SK-N-SH treated with all-trans-retinoic acid at 6 μM for 48 hours (cell line): ENCODE results near the gene EHD2.
"Not testable (repeated sequence)": the region's sequence is repeated elsewhere in the genome, so short reads cannot be mapped to it uniquely, and the experiment has no call there.

Experiments used
- ATAC-seq: fragments of 200-7000 bp; cut with Tn5 transposase; 3 replicates; pipeline ENCODE4 v1.9.1; 2020; ENCODE audit warnings: mild to moderate bottlenecking, moderate library complexity
- ARNTL ChIP-seq: fragments of 450-650 bp; formaldehyde crosslinking; IDR thresholded peaks from 2 replicates; pipeline ENCODE4 v1.5.0; 2020; ENCODE audit warnings: low read depth, mild to moderate bottlenecking, moderate library complexity, borderline replicate concordance
- BACH2 ChIP-seq: fragments of 250-450 bp; sonication (Bioruptor Pico); IDR thresholded peaks from 2 replicates; pipeline ENCODE4 v1.9.0; 2021; ENCODE audit warnings: mild to moderate bottlenecking, borderline replicate concordance
- CREB5 ChIP-seq: fragments of 250-450 bp; sonication (Bioruptor Pico); IDR thresholded peaks from 2 replicates; pipeline ENCODE4 v1.5.1; 2020; ENCODE audit warnings: low read depth, mild to moderate bottlenecking, moderate library complexity
- CSDC2 ChIP-seq: fragments of 250-450 bp; sonication (Bioruptor Pico); IDR thresholded peaks from 2 replicates; pipeline ENCODE4 v1.5.0; 2020; ENCODE audit warnings: mild to moderate bottlenecking, moderate library complexity
- CSRNP3 ChIP-seq: fragments of 250-450 bp; sonication (Bioruptor Pico); IDR thresholded peaks from 2 replicates; pipeline ENCODE4 v1.5.1; 2021; ENCODE audit warnings: mild to moderate bottlenecking, moderate library complexity
- ESRRG ChIP-seq: fragments of 250-450 bp; sonication (Bioruptor Pico); IDR thresholded peaks from 2 replicates; pipeline ENCODE4 v1.6.1; 2021; ENCODE audit warnings: mild to moderate bottlenecking
- GLIS3 ChIP-seq: fragments of 250-450 bp; sonication (Bioruptor Pico); IDR thresholded peaks from 2 replicates; pipeline ENCODE4 v1.5.0; 2020; ENCODE audit warnings: mild to moderate bottlenecking, moderate library complexity
- OSR1 ChIP-seq: fragments of 250-450 bp; sonication (Bioruptor Pico); IDR thresholded peaks from 2 replicates; pipeline ENCODE4 v1.8.0; 2022; ENCODE audit warnings: moderate library complexity, mild to moderate bottlenecking, inconsistent platforms
- PATZ1 ChIP-seq: fragments of 250-450 bp; sonication (Bioruptor Pico); IDR thresholded peaks from 2 replicates; pipeline ENCODE4 v1.8.0; 2020; ENCODE audit warnings: mild to moderate bottlenecking, moderate library complexity, borderline replicate concordance
- PPARA ChIP-seq: fragments of 250-450 bp; sonication (Bioruptor Pico); IDR thresholded peaks from 2 replicates; pipeline ENCODE4 v1.5.0; 2020; ENCODE audit warnings: mild to moderate bottlenecking, borderline replicate concordance
- RARB ChIP-seq: fragments of 250-450 bp; sonication (Bioruptor Pico); IDR thresholded peaks from 2 replicates; pipeline ENCODE4 v1.8.0; 2021; ENCODE audit warnings: mild to moderate bottlenecking, moderate library complexity
- SNAI2 ChIP-seq: fragments of 250-450 bp; sonication (Bioruptor Pico); IDR thresholded peaks from 2 replicates; pipeline ENCODE4 v1.5.0; 2020; ENCODE audit warnings: mild to moderate bottlenecking, moderate library complexity
- TCF4 ChIP-seq: fragments of 250-450 bp; sonication (Bioruptor Pico); IDR thresholded peaks from 2 replicates; pipeline ENCODE4 v1.8.0; 2021; ENCODE audit warnings: mild to moderate bottlenecking, moderate library complexity, borderline replicate concordance
- TOX ChIP-seq: fragments of 250-450 bp; sonication (Bioruptor Pico); IDR thresholded peaks from 2 replicates; pipeline ENCODE4 v1.8.0; 2021; ENCODE audit warnings: mild to moderate bottlenecking, moderate library complexity, borderline replicate concordance
- ZC3H10 ChIP-seq: fragments of 250-450 bp; sonication (Bioruptor Pico); IDR thresholded peaks from 2 replicates; pipeline ENCODE4 v1.5.1; 2021; ENCODE audit warnings: mild to moderate bottlenecking, moderate library complexity
- ZFP30 ChIP-seq: fragments of 450-650 bp; formaldehyde crosslinking; IDR thresholded peaks from 2 replicates; pipeline ENCODE4 v1.5.0; 2022; ENCODE audit warnings: mild to moderate bottlenecking, moderate library complexity
- ZNF70 ChIP-seq: fragments of 450-650 bp; formaldehyde crosslinking; IDR thresholded peaks from 2 replicates; pipeline ENCODE4 v1.5.0; 2020; ENCODE audit warnings: mild to moderate bottlenecking, moderate library complexity
- ZNF8 ChIP-seq: fragments of 450-650 bp; formaldehyde crosslinking; IDR thresholded peaks from 2 replicates; pipeline ENCODE4 v1.5.0; 2020; ENCODE audit warnings: mild to moderate bottlenecking, moderate library complexity

The EHD2 gene

GRCh38 chr19:47725759-47726401 is 12.7 kb downstream of the EHD2 start:
- no peak for TF ChIP-seq BACH2 (CRISPR knock-in tag)
- no peak for TF ChIP-seq ZNF8 (CRISPR knock-in tag)
- no peak for TF ChIP-seq ARNTL (CRISPR knock-in tag)
- no peak for ATAC-seq

- TF ChIP-seq GLIS3 (CRISPR knock-in tag) (no peak), ZNF70 (CRISPR knock-in tag) (no peak), ZFP30 (CRISPR knock-in tag) (no peak), TCF4 (CRISPR knock-in tag) (no peak), PATZ1 (CRISPR knock-in tag) (no peak), SNAI2 (no peak), OSR1 (CRISPR knock-in tag) (no peak), TOX (CRISPR knock-in tag) (no peak), ZNF8 (CRISPR knock-in tag) (no peak), CREB5 (CRISPR knock-in tag) (no peak), CSDC2 (CRISPR knock-in tag) (no peak), CSRNP3 (CRISPR knock-in tag) (no peak), ESRRG (CRISPR knock-in tag) (no peak)
- ATAC-seq = no peak
Measured at GRCh38 chr19:47726467-47726866, 13.2 kb downstream of the EHD2 start.

- not testable (repeated sequence) for ATAC-seq
Measured at GRCh38 chr19:47728295-47728694, 15.1 kb downstream of the EHD2 start.

GRCh38 chr19:47729468-47729798 is 16.2 kb downstream of the EHD2 start:
- peak; percentile 86 for ATAC-seq
- TF ChIP-seq RARB (CRISPR knock-in tag) = no peak
- TF ChIP-seq ZC3H10 (CRISPR knock-in tag) = no peak
- no peak for TF ChIP-seq GLIS3 (CRISPR knock-in tag)
- TF ChIP-seq SNAI2 = no peak
- no peak for TF ChIP-seq TOX (CRISPR knock-in tag)
- TF ChIP-seq ARNTL (CRISPR knock-in tag) = no peak
- TF ChIP-seq TCF4 (CRISPR knock-in tag) = no peak
- TF ChIP-seq PPARA (CRISPR knock-in tag) = no peak
- no peak for TF ChIP-seq PATZ1 (CRISPR knock-in tag)
- TF ChIP-seq, all 23 proteins: peak for 0

GRCh38 chr19:47729799-47730520 is 16.7 kb downstream of the EHD2 start:
- ATAC-seq = peak; percentile 65
- TF ChIP-seq BACH2 (CRISPR knock-in tag) = no peak
